Measurements from ENCODE around the gene MNX1. TPM values are rescaled to one million over a fixed set of nuclear protein-coding genes. Genes with fewer than 3 reads are reported as not detected.

The MNX1 gene
- total RNA-seq, 1 donor from 2014 or later, result not detected

DNA sequence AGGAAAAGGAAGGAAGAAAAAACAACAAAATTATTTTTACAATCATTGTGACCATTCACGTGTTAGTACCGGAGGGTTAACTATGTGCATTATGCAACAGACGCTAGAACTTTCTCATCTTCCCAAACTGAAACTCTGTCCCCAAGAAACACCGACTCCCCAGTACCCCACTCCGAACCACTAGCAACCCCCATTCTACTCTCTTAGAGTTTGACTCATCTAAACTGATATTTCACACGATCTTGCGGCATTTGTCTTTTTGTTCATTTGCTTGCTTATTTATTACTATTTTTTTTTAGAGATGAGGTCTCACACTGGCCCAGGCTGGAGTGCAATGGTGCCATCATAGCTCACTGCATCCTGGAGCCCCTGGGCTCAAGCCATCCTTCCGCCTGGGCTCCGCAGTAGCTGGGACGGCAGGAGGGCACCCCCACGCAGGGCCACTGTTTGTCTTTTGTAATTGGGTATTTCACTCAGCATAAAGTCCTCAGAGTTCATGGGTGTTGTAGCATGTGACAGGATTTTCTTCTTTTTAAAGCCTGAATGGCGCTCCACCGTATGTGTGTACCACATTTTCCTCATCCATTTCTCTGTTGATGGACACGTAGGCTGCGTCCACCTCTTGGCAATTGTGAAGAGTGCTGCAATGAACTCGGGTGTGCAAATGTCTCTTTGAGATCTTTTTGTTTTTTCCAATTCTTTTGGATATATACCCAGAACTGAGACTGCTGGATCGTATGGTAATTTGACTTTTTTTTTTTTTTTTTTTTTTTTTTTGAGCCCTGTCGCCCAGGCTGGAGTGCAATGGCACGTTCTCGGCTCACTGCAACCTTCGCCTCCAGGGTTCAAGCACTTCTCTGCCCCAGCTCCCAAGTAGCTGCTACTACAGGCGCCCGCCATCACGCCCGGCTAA is 9.5 kb downstream of the MNX1 start:
- Histone ChIP-seq H3K27ac (ENCODE audit: low read depth, low read length) (no peak overlapping the region), H3K9me3 (ENCODE audit: insufficient read depth, low read depth, low read length) (no peaks in the 10 kb centered on the region), H3K9ac (ENCODE audit: low read length) (no peak overlapping the region), H3K4me3 (ENCODE audit: insufficient read depth, low read depth, low read length) (no peak overlapping the region), H3K27me3 (ENCODE audit: insufficient read depth, low read length) (peaks cover 87% of the 10 kb centered on the region), H2AFZ (ENCODE audit: low read depth, low read length) (no peak overlapping the region), H3K79me2 (ENCODE audit: insufficient read depth, low read length) (no peaks in the 10 kb centered on the region), H3K4me1 (ENCODE audit: insufficient read depth, low read length) (no peaks in the 10 kb centered on the region), H3K4me2 (ENCODE audit: low read length) (no peak overlapping the region), H3K36me3 (ENCODE audit: insufficient read depth, low read length) (no peaks in the 10 kb centered on the region), H4K20me1 (ENCODE audit: insufficient read depth, low read length) (peaks cover 3% of the 10 kb centered on the region)
- Mint-ChIP-seq H3K27ac (ENCODE audit: unreplicated experiment) (peak overlapping the region; percentile 77), H3K4me1 (ENCODE audit: low read depth, unreplicated experiment) (no peaks in the 10 kb centered on the region), H3K4me3 (ENCODE audit: unreplicated experiment) (peak overlapping the region; percentile 37), H3K9me3 (ENCODE audit: unreplicated experiment) (peaks cover 16% of the 10 kb centered on the region), H3K36me3 (ENCODE audit: low read depth, unreplicated experiment) (peaks cover 2% of the 10 kb centered on the region), H3K27me3 (ENCODE audit: low read depth, unreplicated experiment) (peaks cover 74% of the 10 kb centered on the region)
- DNase-seq (ENCODE audit: low read depth) (no peak), FAIRE-seq (no peak)
- TF ChIP-seq EZH2 (IDR thresholded peaks at IDR 0.05; ENCODE audit: insufficient read depth, low read length), result peak; percentile 74
- TF ChIP-seq, protein P1, sequence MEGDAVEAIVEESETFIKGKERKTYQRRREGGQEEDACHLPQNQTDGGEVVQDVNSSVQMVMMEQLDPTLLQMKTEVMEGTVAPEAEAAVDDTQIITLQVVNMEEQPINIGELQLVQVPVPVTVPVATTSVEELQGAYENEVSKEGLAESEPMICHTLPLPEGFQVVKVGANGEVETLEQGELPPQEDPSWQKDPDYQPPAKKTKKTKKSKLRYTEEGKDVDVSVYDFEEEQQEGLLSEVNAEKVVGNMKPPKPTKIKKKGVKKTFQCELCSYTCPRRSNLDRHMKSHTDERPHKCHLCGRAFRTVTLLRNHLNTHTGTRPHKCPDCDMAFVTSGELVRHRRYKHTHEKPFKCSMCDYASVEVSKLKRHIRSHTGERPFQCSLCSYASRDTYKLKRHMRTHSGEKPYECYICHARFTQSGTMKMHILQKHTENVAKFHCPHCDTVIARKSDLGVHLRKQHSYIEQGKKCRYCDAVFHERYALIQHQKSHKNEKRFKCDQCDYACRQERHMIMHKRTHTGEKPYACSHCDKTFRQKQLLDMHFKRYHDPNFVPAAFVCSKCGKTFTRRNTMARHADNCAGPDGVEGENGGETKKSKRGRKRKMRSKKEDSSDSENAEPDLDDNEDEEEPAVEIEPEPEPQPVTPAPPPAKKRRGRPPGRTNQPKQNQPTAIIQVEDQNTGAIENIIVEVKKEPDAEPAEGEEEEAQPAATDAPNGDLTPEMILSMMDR (IDR thresholded peaks at IDR 0.05; ENCODE audit: insufficient read depth, low read depth, low read length), result no peak

DNA sequence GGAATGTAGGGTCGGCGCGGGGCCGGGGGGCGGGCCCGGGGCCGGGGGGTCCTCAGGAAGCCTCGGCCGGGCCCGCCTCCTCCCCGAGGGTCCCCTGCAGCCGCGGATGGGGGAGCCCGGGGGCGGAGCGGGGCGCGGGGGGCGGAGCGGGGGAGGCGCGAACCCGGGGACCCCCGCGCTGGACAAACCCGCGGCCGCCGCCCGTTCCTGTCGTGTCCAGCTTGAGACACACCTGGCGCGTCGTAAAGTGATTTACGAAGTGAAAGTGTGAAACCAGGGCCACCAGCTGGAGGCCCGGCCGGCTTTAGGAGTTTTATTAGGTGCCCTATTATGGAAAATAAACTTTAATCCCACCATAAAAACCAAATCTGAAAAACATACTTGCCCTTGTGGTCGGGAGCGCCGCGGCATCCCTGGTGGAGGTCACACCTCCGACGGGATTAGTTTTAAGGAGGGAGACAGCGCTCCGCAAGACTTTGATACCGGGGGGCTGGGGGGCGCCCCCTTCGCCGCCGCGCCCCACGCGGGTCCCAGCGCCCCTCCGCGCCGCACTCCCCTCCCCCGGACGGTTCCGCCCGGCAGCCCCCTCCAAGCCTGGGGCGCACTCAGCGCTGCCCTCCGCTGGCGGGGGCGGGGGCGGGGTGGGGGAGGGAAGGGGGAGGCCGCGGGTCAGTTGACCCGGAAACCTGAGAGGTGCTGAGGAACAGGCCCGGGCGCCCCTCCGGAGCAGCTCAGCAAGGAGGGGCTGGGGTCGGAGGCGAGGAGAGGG is 10.3 kb downstream of the MNX1 start:
- Mint-ChIP-seq H3K4me3 (ENCODE audit: unreplicated experiment) (no peak overlapping the region), H3K4me1 (ENCODE audit: low read depth, unreplicated experiment) (no peaks in the 10 kb centered on the region), H3K27ac (ENCODE audit: unreplicated experiment) (no peak overlapping the region), H3K9me3 (ENCODE audit: unreplicated experiment) (peaks cover 16% of the 10 kb centered on the region), H3K36me3 (ENCODE audit: low read depth, unreplicated experiment) (peaks cover 2% of the 10 kb centered on the region), H3K27me3 (ENCODE audit: low read depth, unreplicated experiment) (peaks cover 77% of the 10 kb centered on the region)
- FAIRE-seq (no peak), DNase-seq (ENCODE audit: low read depth) (no peak)
- peak overlapping the region; percentile 71 for H3K4me2 ChIP-seq (ENCODE audit: low read length)
- H2AFZ ChIP-seq (ENCODE audit: low read depth, low read length), result no peak overlapping the region
- peaks cover 80% of the 10 kb centered on the region for H3K27me3 ChIP-seq (ENCODE audit: insufficient read depth, low read length)
- H3K9ac ChIP-seq (ENCODE audit: low read length), result no peak overlapping the region
- H3K4me3 ChIP-seq (ENCODE audit: insufficient read depth, low read depth, low read length), result no peak overlapping the region
- H3K27ac ChIP-seq (ENCODE audit: low read depth, low read length), result no peak overlapping the region
- H3K79me2 ChIP-seq (ENCODE audit: insufficient read depth, low read length), result no peaks in the 10 kb centered on the region
- H3K9me3 ChIP-seq (ENCODE audit: insufficient read depth, low read depth, low read length), result no peaks in the 10 kb centered on the region
- H3K36me3 ChIP-seq (ENCODE audit: insufficient read depth, low read length), result no peaks in the 10 kb centered on the region
- TF ChIP-seq, protein P1 (IDR thresholded peaks at IDR 0.05; ENCODE audit: insufficient read depth, low read depth, low read length), result no peak
- TF ChIP-seq EZH2 (IDR thresholded peaks at IDR 0.05; ENCODE audit: insufficient read depth, low read length), result peak; percentile 66
- H3K4me1 ChIP-seq (ENCODE audit: insufficient read depth, low read length), result no peaks in the 10 kb centered on the region
- peaks cover 3% of the 10 kb centered on the region for H4K20me1 ChIP-seq (ENCODE audit: insufficient read depth, low read length)

Measured in astrocyte (in vitro differentiated cells and primary cell).